Fibroblast of the aortic adventitia (primary cell): ENCODE results near the gene KAT6B. TPM values are rescaled to one million over a fixed set of nuclear protein-coding genes. Genes with fewer than 3 reads are reported as not detected.

Source experiments
- DNase-seq: peaks from one replicate; pipeline ENCODE4 v3.0.0-alpha.2; 2010; ENCODE audit warnings: low read depth
- H3K4me3 ChIP-seq: 2 replicates; pipeline ENCODE4 v1.5.1; 2011; ENCODE audit warnings: low read depth, mild to moderate bottlenecking, control low read depth, low read length, moderate library complexity
- CTCF ChIP-seq: IDR thresholded peaks from 2 replicates; pipeline ENCODE4 v1.5.1; 2011; ENCODE audit warnings: mild to moderate bottlenecking, low read length, control low read depth, inconsistent platforms; ENCODE audit not compliant: insufficient read depth
- total RNA-seq: library from RNA; depleted of rRNA; stranded (reverse); fragments of >200 nt; gene quantifications from 2 replicates; pipeline ENCODE4 v1.2.3, GENCODE V29; 2012; ENCODE audit warnings: low replicate concordance

The KAT6B gene
- total RNA-seq, 1 donor: 38.9 TPM

GRCh38 chr10:75029857-75030256 lies 203.5 kb downstream of the KAT6B start:
- peak; percentile 71 for DNase-seq
- no peak for TF ChIP-seq CTCF
- H3K4me3 ChIP-seq: no peak overlapping the region

GRCh38 chr10:75030371-75030770 lies 204.0 kb downstream of the KAT6B start:
- TF ChIP-seq CTCF: no peak
- DNase-seq: no peak
- H3K4me3 ChIP-seq: no peak overlapping the region

GRCh38 chr10:75032119-75032518 lies 205.7 kb downstream of the KAT6B start:
- H3K4me3 ChIP-seq: no peak overlapping the region
- no peak for TF ChIP-seq CTCF

GRCh38 chr10:75032813-75033212 lies 206.4 kb downstream of the KAT6B start:
- no peak overlapping the region for H3K4me3 ChIP-seq
- DNase-seq: no peak
- TF ChIP-seq CTCF: no peak

More at GRCh38 chr10:75032119-75032518, 205.7 kb downstream of the KAT6B start:
- no peak for DNase-seq

- DNase-seq: no peak
- no peak for TF ChIP-seq CTCF
- H3K4me3 ChIP-seq: no peak overlapping the region
Observed at GRCh38 chr10:75033399-75034130, 207.2 kb downstream of the KAT6B start.

- no peak for DNase-seq
- no peak overlapping the region for H3K4me3 ChIP-seq
- no peak for TF ChIP-seq CTCF
Observed at GRCh38 chr10:75034131-75034512, 207.7 kb downstream of the KAT6B start.

GRCh38 chr10:75034714-75035258 lies 208.4 kb downstream of the KAT6B start:
- TF ChIP-seq CTCF: peak; percentile 17
- no peak overlapping the region for H3K4me3 ChIP-seq
- no peak for DNase-seq
